ENCODE measurements around the gene EFR3B. TPM values are rescaled to one million over a fixed set of nuclear protein-coding genes. Genes with fewer than 3 reads are reported as not detected.

EFR3B gene
- total RNA-seq, 1 donor from 2014 or later = 14.7 TPM

GRCh38 chr2:25168256-25169072, 126.6 kb downstream of the EFR3B start, which contains the start of gene POMC:
Gene POMC (minus strand): TSS chr2:25168580. CDS start chr2:25164772, 3,808 bp downstream.
- Mint-ChIP-seq H3K27ac (ENCODE audit: unreplicated experiment) (no peak within 1 kb of the TSS), H3K36me3 (ENCODE audit: low read depth, unreplicated experiment) (no peaks in the 10 kb centered on the region), H3K9me3 (ENCODE audit: unreplicated experiment) (no peaks in the 10 kb centered on the region), H3K4me1 (ENCODE audit: low read depth, unreplicated experiment) (no peaks in the 10 kb centered on the region), H3K27me3 (ENCODE audit: low read depth, unreplicated experiment) (peaks cover 77% of the 10 kb centered on the region), H3K4me3 (ENCODE audit: unreplicated experiment) (peak within 1 kb of the TSS; percentile 64)
- H3K27me3 ChIP-seq (ENCODE audit: insufficient read depth, low read length) = peaks cover 57% of the 10 kb centered on the region
- peak within 1 kb of the TSS; percentile 43 for H2AFZ ChIP-seq (ENCODE audit: low read depth, low read length)
- no peak within 1 kb of the TSS for H3K9ac ChIP-seq (ENCODE audit: low read length)
- H3K27ac ChIP-seq (ENCODE audit: low read depth, low read length) = no peak within 1 kb of the TSS
- no peak for FAIRE-seq
- H3K4me2 ChIP-seq (ENCODE audit: low read length) = peak within 1 kb of the TSS; percentile 88
- peak within 1 kb of the TSS; percentile 46 for H3K4me3 ChIP-seq (ENCODE audit: insufficient read depth, low read depth, low read length)
- DNase-seq (ENCODE audit: low read depth) = peak; percentile 31
- H3K9me3 ChIP-seq (ENCODE audit: insufficient read depth, low read depth, low read length) = no peaks in the 10 kb centered on the region
- no peaks in the 10 kb centered on the region for H3K36me3 ChIP-seq (ENCODE audit: insufficient read depth, low read length)
- no peaks in the 10 kb centered on the region for H3K4me1 ChIP-seq (ENCODE audit: insufficient read depth, low read length)
- no peaks in the 10 kb centered on the region for H4K20me1 ChIP-seq (ENCODE audit: insufficient read depth, low read length)
- TF ChIP-seq CTCF (IDR thresholded peaks at IDR 0.05; ENCODE audit: insufficient read depth, low read depth, low read length) = no peak
- peak; percentile 81 for TF ChIP-seq EZH2 (IDR thresholded peaks at IDR 0.05; ENCODE audit: insufficient read depth, low read length)
- H3K79me2 ChIP-seq (ENCODE audit: insufficient read depth, low read length) = no peaks in the 10 kb centered on the region

GRCh38 chr2:25169073-25169470, 127.2 kb downstream of the EFR3B start:
- no peaks in the 10 kb centered on the region for H3K4me1 Mint-ChIP-seq (ENCODE audit: low read depth, unreplicated experiment)
- no peaks in the 10 kb centered on the region for H3K9me3 Mint-ChIP-seq (ENCODE audit: unreplicated experiment)

More at GRCh38 chr2:25169073-25169470, 127.2 kb downstream of the EFR3B start:
- H3K79me2 ChIP-seq (ENCODE audit: insufficient read depth, low read length) = no peaks in the 10 kb centered on the region
- Mint-ChIP-seq H3K27ac (ENCODE audit: unreplicated experiment) (no peak overlapping the region), H3K27me3 (ENCODE audit: low read depth, unreplicated experiment) (peaks cover 75% of the 10 kb centered on the region), H3K4me3 (ENCODE audit: unreplicated experiment) (peak overlapping the region; percentile 64), H3K36me3 (ENCODE audit: low read depth, unreplicated experiment) (no peaks in the 10 kb centered on the region)
- H4K20me1 ChIP-seq (ENCODE audit: insufficient read depth, low read length) = no peaks in the 10 kb centered on the region
- peaks cover 54% of the 10 kb centered on the region for H3K27me3 ChIP-seq (ENCODE audit: insufficient read depth, low read length)
- H3K4me3 ChIP-seq (ENCODE audit: insufficient read depth, low read depth, low read length) = no peak overlapping the region
- no peak overlapping the region for H2AFZ ChIP-seq (ENCODE audit: low read depth, low read length)
- H3K4me1 ChIP-seq (ENCODE audit: insufficient read depth, low read length) = no peaks in the 10 kb centered on the region
- no peaks in the 10 kb centered on the region for H3K36me3 ChIP-seq (ENCODE audit: insufficient read depth, low read length)
- H3K9me3 ChIP-seq (ENCODE audit: insufficient read depth, low read depth, low read length) = no peaks in the 10 kb centered on the region
- H3K27ac ChIP-seq (ENCODE audit: low read depth, low read length) = no peak overlapping the region
- no peak overlapping the region for H3K9ac ChIP-seq (ENCODE audit: low read length)
- no peak for DNase-seq (ENCODE audit: low read depth)
- TF ChIP-seq CTCF (IDR thresholded peaks at IDR 0.05; ENCODE audit: insufficient read depth, low read depth, low read length) (no peak), EZH2 (IDR thresholded peaks at IDR 0.05; ENCODE audit: insufficient read depth, low read length) (no peak)
- no peak for FAIRE-seq
- H3K4me2 ChIP-seq (ENCODE audit: low read length) = no peak overlapping the region
